Measurements from ENCODE around the gene XRCC6. TPM values are rescaled to one million over a fixed set of nuclear protein-coding genes. Genes with fewer than 3 reads are reported as not detected.

XRCC6 gene
- total and polyA plus RNA-seq, 9 of the 15 experiments (the other 6 are each of a cell fraction or from before 2014, with no cell fraction given): 151 to 440 (median 318) TPM

- H3K9ac ChIP-seq (ENCODE audit: insufficient read depth in 1 of 2, low read depth in 2 of 2, low read length in 2 of 2): no peak overlapping the region
- no peak for ATAC-seq
- intact Hi-C loops (cut with micrococcal nuclease): no loop called here
- TF ChIP-seq DNMT1 (IDR thresholded peaks at IDR 0.05): no peak
- TF ChIP-seq NR2C1 (IDR thresholded peaks at IDR 0.05): 0 out of 2 replicates have a peak, but pooled peaks have one; percentile 24
- no peak for TF ChIP-seq NR2C1 (tag; IDR thresholded peaks at IDR 0.05)
- no peaks in the 10 kb centered on the region for H3K9me1 ChIP-seq (ENCODE audit: control insufficient read depth, insufficient read depth, low read length)
- FAIRE-seq: no peak
- H3K27me3 ChIP-seq (ENCODE audit: control insufficient read depth in 2 of 2, insufficient read depth in 2 of 2, low read length in 2 of 2): no peaks in the 10 kb centered on the region
- DNase-seq (ENCODE audit: extremely low read depth in 1 of 4, low spot score in 3 of 4): no peak
- peaks cover 58% of the 10 kb centered on the region for H3K36me3 ChIP-seq (ENCODE audit: control insufficient read depth, insufficient read depth, low read length)
- H3K9me3 ChIP-seq (replicated peaks; ENCODE audit: control insufficient read depth, insufficient read depth, low read depth, low read length): no peaks in the 10 kb centered on the region
- H4K20me1 ChIP-seq (replicated peaks; ENCODE audit: control insufficient read depth, insufficient read depth, low read length): no peaks in the 10 kb centered on the region
- peaks cover 6 to 14% of the 10 kb centered on the region in 2 experiments; a peak in 3 of 5 replicates for H3K4me1 ChIP-seq (replicated peaks in 1 of 2; ENCODE audit: control insufficient read depth in 2 of 2, insufficient read depth in 2 of 2, low read length in 2 of 2)
- ChIA-PET CTCF (ENCODE audit: low intra/inter-chr PET ratio) (no interaction called here), POLR2A (interaction anchor here (0.7 kb wide), 1 partner anchor 287 kb away, joined by 3 read pairs; no protein-coding TSS in a partner anchor)
- in situ Hi-C loops (cut with MboI): no loop called here
- H3K79me2 ChIP-seq (ENCODE audit: control insufficient read depth, insufficient read depth, low read length): 0 out of 3 replicates have a peak, but pooled peaks cover 3% of the 10 kb centered on the region
- BruUV-seq (replicated peaks): no TSS peak
- H3K4me3 ChIP-seq: no peak overlapping the region
- H2AFZ ChIP-seq (ENCODE audit: low read depth, low read length): no peak overlapping the region
- no peak overlapping the region for H3K4me2 ChIP-seq (ENCODE audit: insufficient read depth, low read length)
- no peak overlapping the region for H3K27ac ChIP-seq (ENCODE audit: extremely low read depth, low read depth, low read length)
- WGBS (ENCODE audit: insufficient coverage, low coverage, missing lambda C conversion rate): 83% methylated on average over 3 of the region's 3 CpGs
Measured at GRCh38 chr22:41664951-41665350, 43.9 kb downstream of the XRCC6 start.

- intact Hi-C loops (cut with micrococcal nuclease) (no loop called here), in situ Hi-C loops (cut with MboI) (no loop called here)
- Histone ChIP-seq H3K79me2 (ENCODE audit: control insufficient read depth, insufficient read depth, low read length) (peaks cover 7% of the 10 kb centered on the region; the same call in 1 of the 3 replicates), H3K36me3 (ENCODE audit: control insufficient read depth, insufficient read depth, low read length) (peaks cover 40% of the 10 kb centered on the region; the same call in 2 of the 3 replicates), H3K9me1 (ENCODE audit: control insufficient read depth, insufficient read depth, low read length) (no peaks in the 10 kb centered on the region), H3K9me3 (replicated peaks; ENCODE audit: control insufficient read depth, insufficient read depth, low read depth, low read length) (no peaks in the 10 kb centered on the region), H3K27ac (ENCODE audit: extremely low read depth, low read depth, low read length) (no peak overlapping the region), H3K4me3 (no peak overlapping the region), H2AFZ (ENCODE audit: low read depth, low read length) (no peak overlapping the region), H4K20me1 (replicated peaks; ENCODE audit: control insufficient read depth, insufficient read depth, low read length) (no peaks in the 10 kb centered on the region), H3K9ac (ENCODE audit: insufficient read depth in 1 of 2, low read depth in 2 of 2, low read length in 2 of 2) (no peak overlapping the region), H3K4me1 (replicated peaks in 1 of 2; ENCODE audit: control insufficient read depth in 2 of 2, insufficient read depth in 2 of 2, low read length in 2 of 2) (peaks cover 6 to 14% of the 10 kb centered on the region in 2 experiments; a peak in 3 of 5 replicates), H3K27me3 (ENCODE audit: control insufficient read depth in 2 of 2, insufficient read depth in 2 of 2, low read length in 2 of 2) (no peaks in the 10 kb centered on the region), H3K4me2 (ENCODE audit: insufficient read depth, low read length) (no peak overlapping the region)
- no peak for DNase-seq (ENCODE audit: extremely low read depth in 1 of 4, low spot score in 3 of 4)
- no peak for ATAC-seq
- BruUV-seq (replicated peaks): no TSS peak
- ChIA-PET POLR2A (interaction anchor here (0.7 kb wide), 1 partner anchor 30 kb away, joined by 3 read pairs; the partner anchor contains the start of gene MEI1), CTCF (ENCODE audit: low intra/inter-chr PET ratio) (no interaction called here)
- WGBS (ENCODE audit: insufficient coverage, low coverage, missing lambda C conversion rate): 88% methylated on average over 19 of the region's 21 CpGs
- no peak for FAIRE-seq
- TF ChIP-seq SMAD3 (CRISPR knock-in tag; conservative IDR thresholded peaks at IDR 0.05) (no peak), RAD21 (CRISPR knock-in tag; conservative IDR thresholded peaks at IDR 0.05 in 1 of 2, IDR thresholded peaks at IDR 0.05 in 1 of 2) (no peak), RFX7 (CRISPR knock-in tag; IDR thresholded peaks at IDR 0.05) (no peak), HOMEZ (CRISPR knock-in tag; IDR thresholded peaks at IDR 0.05) (no peak), CBFA2T3 (IDR thresholded peaks at IDR 0.05) (no peak), TFAM (CRISPR knock-in tag; conservative IDR thresholded peaks at IDR 0.05) (no peak), THRB (CRISPR knock-in tag; conservative IDR thresholded peaks at IDR 0.05) (no peak), CREM (IDR thresholded peaks at IDR 0.05; ENCODE audit: low read depth) (no peak), XRCC5 (IDR thresholded peaks at IDR 0.05; ENCODE audit: low read depth, low read length) (no peak)
Measured at GRCh38 chr22:41668971-41669911, 48.1 kb downstream of the XRCC6 start.

Data from K562 (cell line).